ENCODE data around the gene SCFD2.

The SCFD2 gene

DNA sequence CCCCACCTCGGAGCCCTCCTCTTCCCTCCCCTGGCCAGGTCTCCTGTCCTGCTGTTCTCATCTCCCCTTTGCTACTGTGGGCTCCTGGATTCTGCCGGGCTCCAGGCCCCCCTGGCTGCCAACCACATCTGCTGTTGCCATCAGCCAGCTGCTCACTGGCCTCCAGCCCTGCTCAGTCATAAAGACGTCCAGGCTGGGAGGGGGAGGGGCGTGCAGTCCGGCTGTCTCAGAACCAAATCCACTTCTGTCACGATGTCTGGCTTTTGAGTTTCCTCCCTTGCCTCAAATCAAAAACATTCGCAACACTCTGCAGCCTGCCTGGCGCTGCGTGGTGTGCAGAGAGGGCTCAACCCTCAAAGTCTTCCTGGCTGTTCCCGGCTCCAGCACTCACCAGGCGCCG is 496.7 kb downstream of the SCFD2 start:
- DNase-seq: peak; percentile 69

DNA sequence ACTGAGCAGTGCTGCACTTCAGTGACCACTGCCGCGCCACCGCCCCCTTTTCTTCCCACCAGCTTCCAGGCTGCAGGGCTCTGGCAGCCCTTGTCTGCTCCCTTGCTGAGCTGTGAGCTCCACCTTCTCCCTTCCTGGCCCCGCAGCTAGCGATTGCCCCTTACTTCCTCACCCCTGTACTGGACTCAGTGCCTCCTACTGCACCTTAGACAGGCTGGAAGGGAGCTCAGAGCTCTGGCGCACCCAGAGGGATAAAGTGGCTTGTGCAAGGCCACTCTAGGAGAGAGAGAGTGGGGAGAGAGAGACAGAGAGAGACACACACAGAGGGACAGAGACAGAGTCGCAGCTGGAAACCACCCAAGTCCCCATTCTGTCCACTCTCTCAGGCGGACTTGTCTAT is 497.7 kb downstream of the SCFD2 start:
- DNase-seq: peak; percentile 76

DNA sequence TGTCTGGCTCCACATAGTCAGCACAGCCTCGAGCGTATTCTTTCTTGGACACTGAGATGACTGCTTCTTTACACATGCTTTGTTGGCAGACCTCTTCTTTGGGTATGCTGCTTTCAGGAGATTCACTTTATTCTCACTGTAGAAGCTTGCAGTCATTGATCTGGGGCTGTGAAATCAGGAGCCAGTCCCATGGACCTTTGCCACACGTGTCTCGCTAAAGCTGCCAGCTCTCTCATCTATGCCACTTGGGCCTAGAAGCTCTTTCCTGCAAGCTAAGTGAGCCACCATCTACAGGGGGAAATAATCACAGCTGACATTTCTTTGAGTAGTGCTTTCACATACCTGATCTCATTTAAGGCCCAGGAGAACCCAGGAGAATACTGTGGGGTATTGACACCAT is 498.7 kb downstream of the SCFD2 start:
- no peak for DNase-seq

DNA sequence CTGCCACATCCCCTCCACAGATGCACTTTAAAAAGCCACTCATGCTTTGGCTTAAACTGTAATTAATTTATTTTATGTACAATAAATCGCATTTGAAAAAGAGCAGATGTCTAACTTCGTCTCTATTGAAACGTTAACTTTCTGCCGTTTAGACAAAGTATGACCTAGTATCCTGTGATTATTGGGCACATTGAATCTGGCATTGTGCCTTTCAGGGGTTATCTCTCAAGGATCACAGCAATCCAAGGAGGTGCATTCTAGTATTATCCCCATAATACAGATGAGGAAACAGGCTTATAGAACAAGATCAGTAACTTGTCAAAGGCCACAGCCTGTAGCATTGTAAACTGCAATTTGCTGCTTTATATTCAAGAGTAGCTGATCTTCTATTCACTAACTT is 499.1 kb downstream of the SCFD2 start:
- DNase-seq: no peak

DNA sequence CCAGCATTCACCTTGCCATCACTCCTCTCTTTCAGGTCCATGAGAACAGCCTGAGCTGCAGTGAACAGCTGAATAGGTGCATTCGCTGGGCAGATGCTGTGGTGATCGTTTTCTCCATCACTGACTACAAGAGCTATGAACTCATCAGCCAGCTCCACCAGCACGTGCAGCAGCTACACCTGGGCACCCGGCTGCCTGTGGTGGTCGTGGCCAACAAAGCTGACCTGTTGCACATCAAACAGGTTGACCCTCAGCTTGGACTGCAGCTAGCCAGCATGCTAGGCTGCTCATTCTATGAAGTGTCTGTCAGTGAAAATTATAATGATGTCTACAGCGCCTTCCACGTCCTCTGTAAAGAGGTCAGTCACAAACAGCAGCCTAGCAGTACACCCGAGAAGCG is 500.6 kb downstream of the SCFD2 start:
- DNase-seq: no peak

DNA sequence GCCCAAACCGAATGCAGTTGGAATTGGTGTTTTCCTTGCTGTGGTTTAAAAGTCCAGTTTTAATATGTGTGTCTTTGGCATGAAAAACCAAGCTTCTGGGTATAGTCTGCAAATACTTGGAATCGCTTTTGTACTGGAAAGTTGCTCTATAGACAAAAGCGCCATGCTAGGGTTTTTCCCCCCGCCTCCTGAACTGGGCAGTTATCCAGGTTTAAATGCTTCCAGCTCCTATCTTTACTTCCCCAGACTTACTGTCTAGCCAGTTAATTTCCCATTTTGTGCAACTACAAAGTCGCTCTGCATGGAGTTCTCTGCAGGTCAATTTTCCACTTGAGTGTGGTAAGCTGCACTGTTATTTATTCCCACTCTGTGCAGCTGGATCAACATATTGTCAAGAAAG is 501.1 kb downstream of the SCFD2 start:
- peak; percentile 95 for DNase-seq

DNA sequence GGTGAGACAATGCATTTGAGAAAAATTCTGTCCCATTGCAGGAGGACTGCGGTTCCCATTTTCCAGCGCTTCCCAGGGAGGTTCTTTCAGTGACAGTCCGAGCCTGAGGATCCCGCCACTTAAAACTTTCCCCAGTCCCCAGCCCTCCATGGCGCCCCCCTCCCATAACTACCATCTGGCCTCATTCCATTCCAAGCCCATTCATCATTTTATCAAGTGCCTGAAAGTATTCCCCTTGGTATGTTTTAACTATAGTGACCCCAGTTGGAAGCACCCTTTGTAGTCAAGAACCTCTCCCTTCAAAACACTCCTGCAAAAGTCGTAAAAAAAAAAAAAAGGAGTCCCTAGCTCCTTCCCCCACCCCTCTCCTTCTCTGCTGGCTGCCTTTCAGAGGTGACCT is 502.5 kb downstream of the SCFD2 start:
- peak; percentile 41 for DNase-seq

DNA sequence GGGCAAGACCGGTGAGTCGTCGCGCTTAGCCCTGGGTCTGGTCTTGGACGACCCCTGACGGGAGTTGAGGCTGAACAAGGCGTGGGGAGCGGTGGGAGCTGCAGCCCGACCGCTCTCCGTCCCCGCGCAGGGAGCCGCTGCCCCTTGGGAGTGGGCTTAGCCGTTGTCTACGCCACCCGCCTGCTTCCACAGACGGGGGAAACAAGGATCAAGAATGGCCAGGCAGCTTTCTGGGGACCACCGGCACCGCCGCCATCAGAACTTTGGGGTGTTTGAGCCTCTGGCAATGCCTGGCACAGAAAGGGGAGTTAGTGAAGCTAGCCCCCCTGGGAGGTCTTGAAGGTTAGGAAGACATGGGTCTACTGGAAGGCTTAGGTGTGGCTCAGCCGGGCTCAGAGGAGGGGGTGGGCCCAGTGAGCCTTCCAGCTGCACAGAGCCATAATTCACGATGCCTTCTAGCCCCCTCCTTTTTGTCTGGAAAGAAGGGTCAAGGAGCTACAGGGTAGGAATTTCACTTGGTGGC is 503.2 kb downstream of the SCFD2 start:
- DNase-seq: no peak

DNA sequence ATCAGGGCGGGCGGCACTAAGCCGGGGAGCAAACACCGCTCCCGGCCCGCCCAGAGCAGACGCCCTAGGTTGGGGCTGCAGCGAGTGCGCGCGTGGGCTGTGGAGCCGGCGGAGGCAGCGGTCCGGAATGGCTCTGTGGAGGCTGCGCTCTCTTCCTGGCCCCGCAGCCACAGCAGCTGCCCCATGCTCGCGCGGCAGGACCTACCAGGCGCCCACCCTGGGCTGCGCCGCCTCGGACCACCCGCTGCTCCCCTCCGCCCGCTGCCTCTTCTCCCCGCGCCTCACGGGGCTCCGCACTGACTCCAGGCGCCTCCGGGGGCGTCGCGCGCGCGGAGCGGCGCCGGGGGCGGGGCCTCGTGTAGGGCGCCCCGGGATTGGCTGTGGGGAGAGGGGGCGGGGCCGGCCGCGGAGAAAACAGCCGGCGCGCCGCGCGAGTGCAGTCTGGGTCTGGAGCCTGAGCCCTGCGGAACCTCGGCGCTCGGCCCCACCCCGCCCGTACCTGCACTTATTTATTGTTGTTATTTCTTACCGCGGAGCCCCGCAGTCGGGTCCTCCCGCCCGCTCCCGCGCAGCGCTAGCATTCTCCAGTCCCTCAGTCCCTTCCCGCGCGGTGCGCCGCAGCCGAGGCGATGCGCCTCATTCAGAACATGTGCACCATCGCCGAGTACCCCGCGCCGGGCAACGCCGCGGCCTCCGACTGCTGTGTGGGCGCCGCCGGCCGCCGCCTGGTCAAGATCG is 503.8 kb downstream of the SCFD2 start, which contains the start of gene RASL11B:
TSS of gene RASL11B (plus strand) at position 439 of the 738 bp plus-strand sequence. CDS start at position 630, 191 bp downstream.
- peak; percentile 71 for DNase-seq

DNA sequence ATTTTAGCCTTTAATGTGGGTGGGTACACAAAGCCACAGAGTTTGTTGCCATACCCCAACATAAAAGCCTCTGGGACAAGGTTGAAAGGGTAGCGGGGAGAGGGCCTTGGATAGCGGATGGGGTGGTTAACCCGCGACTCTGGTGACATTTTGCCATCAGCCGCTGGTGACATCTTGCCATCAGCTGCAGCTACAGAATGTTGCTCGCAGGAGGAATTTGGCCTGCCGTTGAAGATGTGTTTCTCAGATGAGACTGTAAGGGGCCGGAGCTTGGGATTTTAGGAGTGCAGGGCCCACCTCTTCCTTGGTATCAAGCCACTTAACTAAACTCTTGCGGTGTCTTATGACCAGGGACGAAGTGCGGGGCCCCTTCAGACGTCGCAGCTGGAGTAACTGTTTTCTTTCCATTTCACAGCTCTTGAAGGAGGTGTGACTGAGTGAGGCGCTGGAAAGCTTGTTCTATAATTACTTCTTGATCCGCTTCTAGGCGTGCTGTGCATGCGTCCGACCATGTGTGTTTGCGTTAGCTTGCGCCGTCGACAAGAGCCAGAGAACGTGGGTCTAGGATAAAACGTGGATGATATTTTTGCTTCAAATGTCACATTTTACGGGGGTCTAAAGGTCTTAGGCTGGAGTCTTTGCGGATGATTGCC is 504.6 kb downstream of the SCFD2 start:
- DNase-seq: peak; percentile 13

DNA sequence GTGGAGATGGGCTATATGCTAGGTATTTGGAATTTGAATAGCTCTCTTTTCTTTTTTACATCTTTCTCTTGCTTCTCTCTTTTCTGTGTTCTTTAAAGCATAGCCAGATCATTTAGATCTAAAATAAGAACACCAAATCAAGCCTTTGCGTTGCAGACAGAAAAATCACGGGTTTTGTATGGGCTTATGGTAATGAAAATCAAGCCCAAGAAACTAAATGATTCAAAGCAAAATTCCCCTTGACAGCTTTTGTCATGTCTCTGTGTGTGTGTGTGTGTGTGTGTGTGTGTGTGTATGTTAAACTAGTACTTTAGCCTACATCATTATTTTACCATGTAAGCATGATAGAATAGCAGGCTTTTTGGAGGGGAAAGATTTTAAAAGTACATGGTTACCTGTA is 505.5 kb downstream of the SCFD2 start:
- DNase-seq: no peak

DNA sequence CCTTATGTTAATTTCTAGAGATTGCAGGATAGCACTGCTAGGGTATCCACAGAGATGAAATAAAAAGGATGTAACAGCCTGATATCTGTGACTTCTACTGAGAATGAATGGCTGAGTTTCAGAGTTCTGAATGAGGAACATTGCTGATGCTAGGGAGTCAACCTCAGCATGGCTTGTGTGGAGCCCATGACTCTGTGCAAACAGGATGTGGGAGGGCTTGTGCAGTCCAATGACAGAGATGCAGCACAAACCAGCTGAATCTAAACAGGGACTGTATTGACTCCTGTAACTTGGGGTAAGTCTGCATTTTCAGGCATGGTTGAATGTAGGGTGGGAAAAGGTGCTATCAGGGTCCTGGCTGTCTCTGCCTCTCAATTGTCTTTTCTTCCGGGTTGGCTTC is 509.1 kb downstream of the SCFD2 start:
- DNase-seq: no peak

DNA sequence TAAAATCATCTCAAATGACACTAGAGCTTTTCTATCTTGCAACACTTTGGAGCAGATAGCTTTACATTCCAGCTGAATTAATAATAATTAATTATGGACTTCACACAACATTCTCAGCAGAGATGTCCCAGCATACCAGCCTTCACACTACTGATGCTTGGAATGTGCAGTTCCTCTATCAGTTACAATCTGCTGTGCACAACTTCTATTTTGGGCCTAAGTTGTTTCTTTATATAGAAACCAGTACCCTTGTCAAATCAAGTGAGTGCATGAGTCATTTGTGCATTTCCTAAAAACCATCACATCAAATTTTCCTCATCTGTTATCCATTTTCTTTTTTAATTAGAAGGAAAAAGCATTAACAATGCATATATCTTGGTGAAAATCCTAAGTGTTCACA is 512.5 kb downstream of the SCFD2 start:
- no peak for DNase-seq

DNA sequence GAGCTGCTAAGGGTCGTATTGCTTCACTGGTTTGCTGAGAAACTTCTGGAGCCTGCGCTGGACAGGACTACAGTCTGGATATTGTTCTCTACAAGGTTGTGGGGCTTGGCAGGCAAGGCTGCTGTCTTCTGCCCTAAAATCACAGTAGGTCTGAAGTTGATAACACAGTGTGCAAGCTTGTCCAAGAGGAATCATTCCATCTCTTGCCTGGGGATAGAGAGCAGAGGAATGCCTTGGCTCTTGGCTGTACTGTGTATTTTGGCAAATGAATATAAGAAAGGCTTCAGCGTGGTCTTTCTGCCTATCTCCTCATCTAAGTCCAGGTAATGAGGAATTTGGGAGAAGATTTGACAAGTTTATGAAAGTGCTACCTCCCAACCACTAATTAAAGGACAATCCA is 513.1 kb downstream of the SCFD2 start:
- no peak for DNase-seq

DNA sequence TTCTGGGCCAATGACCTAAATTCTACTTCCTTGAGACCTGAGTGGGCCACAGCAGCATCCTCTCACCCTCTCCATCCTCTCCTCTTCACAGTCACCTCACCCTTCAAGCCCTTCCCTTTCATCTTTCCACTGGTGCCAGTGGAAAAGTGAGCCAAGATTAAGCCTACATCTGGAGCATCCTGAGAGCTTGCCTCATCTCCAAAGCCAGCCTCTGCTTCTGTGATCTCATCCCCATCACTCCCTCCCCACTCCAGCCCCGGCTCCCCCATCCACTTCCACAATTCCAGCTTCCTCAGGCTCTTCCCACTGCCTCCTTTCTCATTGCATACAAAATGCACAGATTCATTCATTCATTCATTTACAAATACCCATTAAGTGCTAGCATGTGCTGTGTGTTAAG is 513.8 kb downstream of the SCFD2 start:
- no peak for DNase-seq

DNA sequence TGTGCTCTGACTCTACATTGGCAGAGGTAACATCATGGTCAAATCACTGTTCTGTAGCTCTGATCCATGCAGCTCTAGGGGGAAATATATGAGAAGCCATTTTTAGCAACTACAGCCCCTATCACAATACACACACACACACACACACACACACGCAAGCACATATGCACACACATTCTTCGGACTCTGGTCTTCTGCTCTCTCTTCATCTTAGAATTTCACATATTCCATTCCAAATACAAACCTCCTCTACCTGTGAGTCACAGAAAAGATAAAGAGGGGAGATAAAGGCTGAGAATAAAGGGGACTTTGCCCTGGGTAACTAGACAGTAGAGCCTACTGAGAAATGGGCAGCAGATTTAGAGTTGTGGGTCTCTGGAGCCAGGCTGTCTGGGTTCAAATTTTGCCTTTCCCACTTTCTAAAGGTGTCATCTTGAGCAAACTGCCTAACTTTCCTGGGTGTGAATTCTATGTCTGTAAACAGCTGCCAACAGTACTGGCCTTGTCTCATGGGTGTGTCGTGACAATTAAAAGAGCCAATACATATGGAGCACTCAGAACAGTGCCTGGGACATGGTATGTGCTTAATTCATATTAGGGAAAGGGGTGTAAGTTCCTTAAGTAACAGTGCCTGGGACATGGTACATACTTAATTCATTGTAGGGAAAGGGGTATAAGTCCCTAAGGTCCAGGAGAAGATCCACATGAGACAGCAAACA is 515.3 kb downstream of the SCFD2 start:
- no peak for DNase-seq

DNA sequence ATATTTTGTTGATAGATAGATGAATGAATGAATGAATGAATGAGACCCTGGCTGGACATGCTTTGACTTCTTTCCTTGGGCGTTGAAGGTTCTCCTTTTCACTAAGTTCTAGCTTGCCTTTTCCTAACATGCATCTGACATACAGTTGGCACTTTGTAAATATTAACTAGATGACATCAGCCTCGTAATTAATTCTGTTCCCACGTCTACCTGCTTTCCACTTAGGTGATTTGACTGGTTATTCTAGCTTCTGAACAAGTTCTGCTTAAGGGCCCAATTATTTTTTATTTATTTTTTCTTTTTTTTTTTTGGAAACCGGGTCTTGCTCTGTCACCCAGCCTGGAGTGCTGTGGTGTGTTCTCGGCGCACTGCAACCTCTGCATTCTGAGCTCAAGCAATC is 517.6 kb downstream of the SCFD2 start:
- no peak for DNase-seq

DNA sequence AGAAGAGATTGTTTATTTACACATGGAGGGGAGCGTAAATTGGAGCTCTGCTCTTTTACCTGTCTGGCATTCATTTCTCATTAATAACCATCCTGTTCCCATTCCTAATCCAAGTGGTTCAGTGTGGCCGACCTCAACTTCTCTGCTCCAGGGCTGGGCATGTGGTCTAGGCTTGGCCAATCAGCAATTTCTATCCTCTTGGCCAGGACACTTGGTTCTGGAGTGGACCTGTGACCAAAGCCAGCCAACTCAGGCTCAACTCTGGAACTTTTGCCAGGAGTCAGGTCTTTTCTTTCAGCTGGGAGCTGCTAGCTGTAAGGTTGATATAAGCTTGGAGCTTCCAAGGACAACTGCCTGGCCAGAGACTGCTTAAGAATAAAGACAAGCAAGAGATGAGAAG is 519.4 kb downstream of the SCFD2 start:
- no peak for DNase-seq

DNA sequence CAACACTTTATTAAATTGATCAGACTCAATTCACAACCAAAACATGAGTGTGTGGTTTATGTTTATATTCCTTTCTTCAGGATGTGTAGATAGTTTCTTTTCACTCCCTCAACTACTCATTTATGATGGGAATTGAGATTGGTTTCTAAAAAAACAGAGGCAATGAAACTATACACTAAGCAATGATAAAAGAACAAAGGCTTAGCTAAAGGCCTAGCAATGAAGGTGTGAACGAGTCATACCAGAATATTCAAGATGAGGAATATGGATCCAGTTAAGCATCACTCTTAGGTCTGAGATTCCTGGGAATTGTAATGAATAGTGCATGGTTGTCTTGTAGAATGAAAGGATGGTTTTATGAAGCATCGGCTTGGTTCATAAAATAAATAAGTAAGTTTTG is 521.3 kb downstream of the SCFD2 start:
- no peak for DNase-seq

DNA sequence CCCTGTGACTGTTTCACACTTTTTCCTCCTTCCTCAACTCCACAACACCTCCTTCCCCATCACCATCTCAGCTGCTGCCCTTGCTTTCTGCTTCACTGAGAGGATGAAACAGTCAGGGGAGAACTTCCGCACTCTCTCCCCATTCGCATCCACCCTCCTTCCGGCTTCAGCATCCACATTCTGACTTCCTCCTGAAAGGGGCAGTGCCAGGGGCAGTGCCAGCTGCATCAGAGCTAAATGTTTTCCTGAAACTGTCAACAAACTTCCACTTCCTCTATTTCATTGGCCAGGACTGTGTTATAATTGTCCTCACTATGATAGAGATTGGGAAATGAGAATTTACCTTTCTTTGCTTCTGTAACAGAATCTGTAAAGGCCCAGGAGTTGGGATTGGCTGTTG is 521.9 kb downstream of the SCFD2 start:
- no peak for DNase-seq

DNA sequence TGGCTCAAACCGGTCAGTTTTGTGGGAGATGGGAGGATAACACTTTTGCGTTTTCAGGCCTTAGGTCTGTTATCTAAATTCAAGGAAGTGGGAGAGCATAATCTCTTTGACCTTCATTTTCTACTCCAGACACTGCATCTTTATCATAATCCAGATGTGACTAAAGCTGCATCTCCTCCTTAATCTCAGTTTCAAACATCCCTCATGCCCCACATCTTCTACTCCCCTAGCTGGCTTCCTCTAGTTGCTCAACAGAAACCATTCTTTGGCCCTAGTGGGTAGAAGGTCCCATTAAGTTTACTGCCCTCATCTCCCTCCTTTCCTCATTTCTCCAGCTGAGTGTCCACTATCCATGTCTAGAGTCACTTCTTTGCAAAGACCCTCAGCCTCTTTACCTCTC is 522.5 kb downstream of the SCFD2 start:
- no peak for DNase-seq

DNA sequence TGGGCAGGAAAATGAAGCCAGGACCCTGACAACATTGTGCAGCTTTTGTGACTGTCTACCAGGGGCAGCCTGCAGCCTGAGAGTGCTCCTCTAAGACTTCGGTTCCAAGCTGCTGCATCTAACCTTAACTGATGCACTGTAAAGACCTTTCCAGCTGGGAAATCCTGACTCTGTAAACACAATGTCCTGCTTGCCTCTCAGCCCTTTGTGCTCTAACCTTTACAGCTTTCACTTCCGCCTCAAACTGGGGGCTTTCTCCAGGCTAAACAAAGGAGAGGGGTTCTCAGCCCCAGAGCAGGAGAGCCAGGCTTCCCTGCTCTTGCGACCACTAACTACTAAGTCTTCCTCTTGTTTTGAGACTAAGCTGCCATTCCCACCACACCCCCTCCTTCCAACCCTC is 523.1 kb downstream of the SCFD2 start:
- no peak for DNase-seq

DNA sequence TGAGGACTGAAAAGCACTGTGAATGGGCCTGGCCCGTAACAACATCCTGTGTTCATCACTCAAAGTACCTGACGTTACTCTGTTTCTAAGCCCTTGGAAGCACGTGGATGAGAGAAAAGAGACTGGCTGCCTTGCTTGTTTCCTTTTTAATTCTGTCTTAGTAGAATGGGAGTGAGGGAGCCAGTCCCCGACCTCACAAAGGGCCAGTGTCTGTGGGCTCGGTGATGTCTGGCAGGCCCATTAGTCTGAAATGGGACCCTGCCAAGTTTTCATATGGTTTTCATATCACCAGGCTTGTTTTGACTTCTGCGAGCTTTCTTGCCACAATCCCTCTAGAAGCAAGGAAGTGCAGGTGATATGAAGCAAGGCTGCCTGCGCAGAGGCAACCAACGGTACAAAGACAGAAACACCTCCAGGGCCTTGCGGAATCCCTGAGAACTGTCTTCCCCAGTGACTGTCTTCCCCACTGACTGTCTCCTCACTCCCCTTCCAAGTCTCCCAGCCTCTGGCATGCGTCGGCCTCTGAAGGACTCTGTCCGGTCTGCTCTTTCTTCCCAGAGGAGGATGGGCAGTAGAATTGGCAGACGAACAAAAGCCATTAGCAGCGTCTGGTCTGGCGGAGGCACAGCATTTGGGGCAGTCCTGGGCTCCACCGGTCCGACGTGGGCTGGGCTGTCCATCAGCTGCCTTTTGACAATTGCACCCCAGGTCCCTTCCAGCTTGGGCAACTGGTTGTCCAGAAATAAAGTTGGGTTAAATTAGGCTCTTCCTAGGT is 524.0 kb downstream of the SCFD2 start:
- peak; percentile 33 for DNase-seq
